H1 (cell line): Measurements from ENCODE around the gene GOLGB1.

ENCODE experiments used
- CTCF ChIP-seq, 3 experiments: IDR thresholded peaks; 1 replicate in 2 of 3; 2 replicates in 1 of 3; pipeline versions ENCODE4 v1.5.1 to v1.6.1; 2011; ENCODE audit warnings: low read length in 3 of 3, mild to moderate bottlenecking in 3 of 3, inconsistent platforms in 2 of 3, low read depth in 1 of 3, moderate library complexity in 1 of 3; ENCODE audit not compliant: insufficient read depth in 1 of 3; ENCODE audit errors: control extremely low read depth in 1 of 3
- MAFK ChIP-seq: IDR thresholded peaks from 2 replicates; pipeline ENCODE4 v1.6.1; 2012; ENCODE audit warnings: low read depth, mild to moderate bottlenecking, improper control_type of control experiment, low read length
- MAX ChIP-seq: IDR thresholded peaks from 2 replicates; pipeline ENCODE4 v1.6.1; 2012; ENCODE audit warnings: inconsistent platforms
- POLR2A ChIP-seq, 2 experiments: IDR thresholded peaks; 1 replicate in 1 of 2; 2 replicates in 1 of 2; pipeline ENCODE4 v1.6.1; 2011; ENCODE audit warnings: low read depth in 2 of 2, low read length in 2 of 2, mild to moderate bottlenecking in 2 of 2; ENCODE audit errors: control extremely low read depth in 1 of 2
- POLR2AphosphoS5 ChIP-seq: IDR thresholded peaks from 2 replicates; pipeline ENCODE4 v1.6.1; 2011; ENCODE audit warnings: low read depth, low read length

DNA sequence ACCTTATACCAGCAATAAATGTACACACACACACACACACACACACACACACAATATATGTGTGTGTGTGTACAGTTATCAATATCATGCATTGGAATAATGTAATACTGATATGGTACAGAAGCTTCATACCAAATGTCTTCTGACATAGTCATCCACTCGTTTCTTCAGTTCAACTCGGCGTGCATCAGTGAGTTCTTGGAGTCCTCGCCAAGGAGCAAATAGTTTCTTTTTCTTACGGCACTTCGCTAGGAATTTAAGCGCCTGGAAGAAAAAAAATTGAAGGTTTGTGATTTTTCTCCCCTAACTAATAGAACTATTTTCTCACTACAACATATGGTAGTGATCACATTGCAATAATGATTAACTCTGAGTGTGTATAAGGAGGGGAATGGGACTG lies 32.1 kb upstream of the GOLGB1 start:
- no peak for TF ChIP-seq CTCF (IDR thresholded peaks at IDR 0.05; ENCODE audit: control extremely low read depth in 1 of 3, insufficient read depth in 1 of 3, low read depth in 1 of 3, low read length in 3 of 3)
- TF ChIP-seq POLR2A (IDR thresholded peaks at IDR 0.05; ENCODE audit: control extremely low read depth in 1 of 2, low read depth in 2 of 2, low read length in 2 of 2) = no peak
- no peak for TF ChIP-seq MAX
- TF ChIP-seq MAFK = no peak
- no peak for TF ChIP-seq POLR2AphosphoS5
